Stimulated activated CD4-positive, alpha-beta T cell treated with anti-CD3 and anti-CD28 coated beads, Interleukin-2, amount 100 ng/mL, for 4 hours (primary cell): Measurements from ENCODE around the gene TSHZ1.
A peak's percentile ranks its signal among the peaks of the same experiment; 100 is the strongest.

Experiments
- DNase-seq: peaks from one replicate; pipeline ENCODE4 v3.0.0-alpha.2; 2020; ENCODE audit warnings: low read depth

Gene TSHZ1, protein sequence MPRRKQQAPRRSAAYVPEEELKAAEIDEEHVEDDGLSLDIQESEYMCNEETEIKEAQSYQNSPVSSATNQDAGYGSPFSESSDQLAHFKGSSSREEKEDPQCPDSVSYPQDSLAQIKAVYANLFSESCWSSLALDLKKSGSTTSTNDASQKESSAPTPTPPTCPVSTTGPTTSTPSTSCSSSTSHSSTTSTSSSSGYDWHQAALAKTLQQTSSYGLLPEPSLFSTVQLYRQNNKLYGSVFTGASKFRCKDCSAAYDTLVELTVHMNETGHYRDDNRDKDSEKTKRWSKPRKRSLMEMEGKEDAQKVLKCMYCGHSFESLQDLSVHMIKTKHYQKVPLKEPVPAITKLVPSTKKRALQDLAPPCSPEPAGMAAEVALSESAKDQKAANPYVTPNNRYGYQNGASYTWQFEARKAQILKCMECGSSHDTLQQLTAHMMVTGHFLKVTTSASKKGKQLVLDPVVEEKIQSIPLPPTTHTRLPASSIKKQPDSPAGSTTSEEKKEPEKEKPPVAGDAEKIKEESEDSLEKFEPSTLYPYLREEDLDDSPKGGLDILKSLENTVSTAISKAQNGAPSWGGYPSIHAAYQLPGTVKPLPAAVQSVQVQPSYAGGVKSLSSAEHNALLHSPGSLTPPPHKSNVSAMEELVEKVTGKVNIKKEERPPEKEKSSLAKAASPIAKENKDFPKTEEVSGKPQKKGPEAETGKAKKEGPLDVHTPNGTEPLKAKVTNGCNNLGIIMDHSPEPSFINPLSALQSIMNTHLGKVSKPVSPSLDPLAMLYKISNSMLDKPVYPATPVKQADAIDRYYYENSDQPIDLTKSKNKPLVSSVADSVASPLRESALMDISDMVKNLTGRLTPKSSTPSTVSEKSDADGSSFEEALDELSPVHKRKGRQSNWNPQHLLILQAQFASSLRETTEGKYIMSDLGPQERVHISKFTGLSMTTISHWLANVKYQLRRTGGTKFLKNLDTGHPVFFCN (N-terminal part only)

DNA sequence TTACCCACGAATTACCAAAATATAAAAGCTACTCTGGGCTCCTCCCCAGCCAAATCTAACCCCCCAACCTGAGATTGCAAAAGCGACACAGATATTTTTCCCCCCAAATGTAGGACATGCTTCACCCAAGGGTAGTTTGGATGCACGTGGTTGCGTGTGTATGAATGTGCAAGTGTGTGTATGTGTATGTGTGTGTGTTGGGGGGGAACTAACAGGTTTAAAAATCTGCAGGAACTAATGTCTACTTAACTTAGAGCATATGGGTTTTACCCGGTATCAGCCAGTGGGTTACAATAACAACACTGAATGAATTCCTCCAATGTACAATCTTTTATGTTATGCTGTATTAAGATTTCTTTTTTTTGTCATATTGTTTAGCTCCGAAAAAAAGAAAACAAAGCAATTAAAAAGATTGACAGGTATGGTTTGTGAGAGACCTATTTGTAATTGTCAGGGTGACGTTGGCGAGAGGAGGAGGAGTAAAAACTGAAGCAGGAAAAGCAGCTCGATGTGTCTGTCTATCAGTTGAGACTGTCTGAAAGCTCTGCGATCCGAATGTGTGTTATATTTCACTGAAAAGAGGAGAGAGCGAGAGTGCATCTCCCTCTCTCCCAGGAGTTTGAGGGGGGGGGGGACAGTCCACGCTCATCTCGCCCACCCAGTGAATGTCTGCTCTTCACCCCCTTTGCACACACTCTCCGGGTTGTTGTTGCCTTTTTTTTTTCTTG, at the start of gene TSHZ1:
Gene TSHZ1, plus strand, starts transcription at position 524 of the 728 bp plus-strand sequence. CDS start 1,080 bp downstream, outside the sequence.
- peak; percentile 60 for DNase-seq

DNA sequence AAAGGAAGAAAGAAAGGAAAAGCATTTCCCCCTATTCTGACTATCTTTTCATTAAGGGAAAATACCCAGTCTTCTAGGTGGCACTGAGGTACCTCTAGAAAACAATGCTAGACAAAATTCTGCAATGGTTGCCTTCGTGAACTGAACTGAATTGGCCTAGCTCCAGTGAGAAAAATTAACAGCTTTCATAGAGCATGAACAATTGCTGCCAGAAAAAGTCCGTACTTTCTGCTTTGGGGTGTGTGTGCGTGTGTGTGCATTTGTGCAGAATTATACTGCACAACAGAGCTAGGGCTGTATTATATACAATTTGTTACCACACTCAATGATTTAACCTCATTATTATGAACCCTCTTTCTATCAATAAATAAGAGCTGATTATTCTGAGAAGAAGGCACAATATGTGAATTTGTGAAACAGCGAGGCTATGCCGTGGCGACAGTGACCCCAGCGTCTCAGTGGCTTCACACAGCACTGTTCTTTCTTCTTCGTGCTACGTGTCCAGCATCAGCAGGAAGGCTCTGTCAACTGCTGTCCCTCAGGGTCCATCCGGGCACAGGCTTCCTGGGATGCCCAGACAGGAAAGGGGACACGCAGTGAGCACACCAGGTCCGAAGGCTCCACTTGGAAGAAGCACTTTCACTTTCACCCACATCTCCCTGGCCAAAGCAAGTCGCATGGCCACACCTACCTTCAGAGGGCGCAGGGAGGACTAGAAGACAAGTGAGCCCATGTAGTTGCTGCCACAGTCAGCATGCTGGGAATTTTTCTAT, 49.2 kb upstream of the TSHZ1 start:
- no peak for DNase-seq

DNA sequence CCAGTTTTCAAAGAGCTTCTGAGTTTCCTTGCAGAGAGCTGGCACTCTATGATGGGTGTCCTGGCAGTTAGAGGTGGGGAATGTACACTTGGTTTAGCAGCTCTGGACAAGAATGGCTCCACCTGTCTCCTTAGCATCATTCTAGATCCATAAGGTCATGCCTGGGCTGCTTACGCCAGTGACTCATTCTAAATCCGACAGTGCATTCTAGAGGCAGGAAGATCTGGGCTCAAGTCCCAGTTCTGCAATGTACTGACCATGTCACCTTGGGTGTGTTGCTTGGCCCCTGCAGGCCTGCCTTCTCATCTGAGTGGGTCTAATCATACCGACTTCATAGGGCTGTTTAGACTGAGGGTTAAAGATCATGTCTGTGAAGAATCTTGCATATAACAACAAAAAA, 48.1 kb upstream of the TSHZ1 start:
- no peak for DNase-seq

DNA sequence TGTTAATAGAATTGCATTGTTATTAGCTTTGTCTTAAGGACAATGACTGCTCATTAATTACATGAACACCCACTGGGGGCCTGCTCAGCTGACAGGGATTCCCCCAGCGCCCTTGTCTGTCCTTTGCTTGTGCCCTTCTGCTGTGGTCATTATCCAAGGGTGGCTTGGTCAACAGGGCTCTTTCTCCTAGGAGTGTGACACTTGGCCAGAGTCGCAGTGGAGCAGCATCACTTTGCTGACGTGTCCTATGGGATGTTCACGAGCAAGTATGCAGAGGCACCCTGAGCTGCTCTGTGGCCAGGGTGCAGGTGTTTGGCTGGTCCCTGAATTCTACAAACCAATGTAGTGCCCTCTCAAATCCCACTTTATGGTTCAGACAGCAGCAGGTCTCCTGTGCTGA, 47.6 kb upstream of the TSHZ1 start:
- DNase-seq, result no peak

DNA sequence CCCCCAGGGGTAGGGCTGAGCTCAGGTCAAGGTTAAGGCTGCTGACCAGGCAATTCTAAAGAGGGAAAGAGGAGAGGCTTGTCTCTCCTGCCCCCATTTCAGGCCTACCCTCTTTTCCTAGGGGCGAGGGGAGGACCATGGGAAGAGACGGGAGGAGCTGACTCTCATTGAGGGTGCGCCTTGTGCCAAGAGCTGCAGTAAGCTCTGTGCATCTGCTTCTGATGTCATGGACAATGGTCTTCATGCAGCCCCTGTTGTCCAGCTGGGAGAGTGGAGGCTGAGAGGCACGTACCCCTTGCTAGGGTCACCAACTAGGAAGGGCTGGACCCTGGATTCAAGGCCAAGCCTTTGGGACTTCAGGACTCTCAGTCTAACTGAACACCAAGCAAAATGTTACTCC, 46.9 kb upstream of the TSHZ1 start:
- DNase-seq, result no peak

DNA sequence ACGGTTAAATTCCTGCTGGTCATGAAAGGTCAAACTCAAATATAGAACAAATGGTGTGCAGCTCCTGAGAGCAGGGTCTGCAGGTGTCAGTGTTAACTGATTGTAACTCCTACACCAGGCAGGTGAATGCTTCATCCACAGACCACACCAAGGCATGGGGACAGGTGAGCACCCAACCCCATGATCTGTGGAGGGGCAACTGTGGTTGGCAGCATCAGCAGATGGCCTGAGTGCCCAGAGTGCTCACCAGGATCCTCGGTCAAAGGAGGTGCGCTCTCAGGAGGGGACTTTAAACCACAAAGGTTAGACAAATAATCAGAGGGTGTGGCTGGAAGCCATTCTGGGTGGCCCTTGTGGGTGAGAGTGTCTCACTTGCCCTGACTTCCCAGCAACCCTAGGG, 46.1 kb upstream of the TSHZ1 start:
- DNase-seq, result no peak

DNA sequence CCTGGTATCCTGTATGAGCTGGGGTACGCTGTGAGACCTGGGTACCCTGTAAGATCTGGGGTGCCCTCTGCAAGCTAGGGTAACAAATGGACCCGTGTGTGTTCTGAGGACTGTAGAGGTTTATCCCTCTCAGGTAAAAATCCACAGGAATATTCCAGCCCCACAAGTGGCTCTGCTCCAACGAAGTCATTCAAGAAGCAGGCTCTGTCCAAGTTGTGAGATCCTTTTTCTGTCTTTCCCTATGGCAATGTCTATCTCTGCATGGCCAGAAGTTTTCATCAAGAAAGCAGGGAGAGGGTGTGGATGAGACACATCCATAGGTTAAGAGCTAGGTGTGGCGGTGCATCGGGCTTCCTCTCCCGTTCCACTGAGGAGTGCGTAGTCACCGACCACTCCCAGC, 44.7 kb upstream of the TSHZ1 start:
- no peak for DNase-seq

DNA sequence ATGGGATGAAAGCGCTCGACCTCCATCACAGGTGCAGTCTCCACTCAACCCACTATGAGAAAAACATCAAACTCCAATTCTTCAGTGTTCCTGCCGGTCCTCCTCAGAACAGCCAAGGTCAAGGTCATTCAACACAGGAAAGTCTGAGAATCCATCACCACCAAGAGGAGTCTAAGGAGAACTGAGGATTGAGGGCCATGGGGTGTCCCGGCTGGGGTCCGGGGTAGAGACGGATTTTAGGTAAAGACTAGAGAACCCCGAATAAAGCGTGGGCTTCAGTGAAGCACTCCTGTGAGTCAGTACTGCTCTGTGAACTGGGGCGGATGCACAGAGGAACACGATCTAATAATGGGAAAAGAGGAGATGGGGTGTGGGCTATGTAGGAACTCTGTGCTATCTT, 43.5 kb upstream of the TSHZ1 start:
- DNase-seq, result no peak

DNA sequence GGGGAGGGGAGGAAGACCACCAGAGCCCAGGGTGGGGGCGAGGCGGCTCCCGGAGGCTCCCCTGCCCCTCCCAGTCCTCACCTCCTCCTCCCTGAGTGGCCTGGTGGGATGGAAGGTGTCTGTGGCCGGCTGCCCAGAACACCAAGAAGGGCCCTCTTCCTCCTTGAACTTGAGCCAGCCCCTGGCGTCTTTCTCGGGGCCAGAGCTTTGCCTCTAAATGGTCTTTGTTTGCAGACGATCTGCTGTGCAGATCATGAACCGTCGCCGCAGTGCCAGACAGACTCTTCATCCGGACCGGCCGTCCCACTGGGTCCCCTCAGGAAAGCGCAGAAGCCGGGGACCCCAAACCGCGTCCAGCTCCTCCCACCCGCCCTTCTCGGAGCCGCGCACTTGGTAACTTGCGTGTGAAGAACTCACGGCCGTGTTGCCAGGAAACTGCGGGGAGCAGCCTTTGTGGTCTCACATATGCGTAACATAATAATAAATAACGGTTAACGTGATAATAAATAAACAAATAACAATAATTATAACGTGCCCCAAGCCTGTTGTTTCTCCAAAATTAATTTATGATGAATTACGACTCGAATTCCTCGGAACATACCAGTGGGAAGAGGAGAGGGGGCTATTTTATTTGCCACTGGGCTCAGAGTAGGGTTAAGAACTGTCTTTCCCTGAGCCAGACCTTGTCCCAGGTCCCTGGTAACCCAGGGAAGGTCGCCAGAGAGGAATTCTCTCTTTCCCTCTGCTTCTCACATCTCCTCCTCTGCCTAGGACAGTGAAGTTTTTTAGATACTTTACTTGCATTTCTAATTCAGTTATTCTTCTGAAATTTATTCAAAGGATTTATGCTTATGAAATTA, 42.6 kb upstream of the TSHZ1 start:
- DNase-seq, result no peak

DNA sequence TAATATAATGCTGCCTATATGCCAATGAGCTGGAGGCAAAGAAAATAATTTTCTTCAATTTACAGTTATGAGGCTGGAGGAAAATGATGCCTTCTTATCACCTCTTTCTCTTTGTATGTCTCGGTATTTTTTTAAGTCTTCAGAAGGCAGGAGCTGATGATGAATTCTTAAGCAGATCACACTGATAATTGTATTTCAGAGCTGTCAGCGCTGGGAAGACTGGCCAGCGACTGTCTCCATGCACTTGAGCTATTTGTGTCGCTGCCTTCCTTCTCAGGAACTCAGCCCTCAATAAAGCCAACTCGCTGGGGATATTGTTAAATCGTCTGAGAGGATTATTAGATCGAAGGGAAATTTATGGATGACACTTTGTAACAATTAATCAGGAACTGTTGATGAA, 42.0 kb upstream of the TSHZ1 start:
- no peak for DNase-seq

DNA sequence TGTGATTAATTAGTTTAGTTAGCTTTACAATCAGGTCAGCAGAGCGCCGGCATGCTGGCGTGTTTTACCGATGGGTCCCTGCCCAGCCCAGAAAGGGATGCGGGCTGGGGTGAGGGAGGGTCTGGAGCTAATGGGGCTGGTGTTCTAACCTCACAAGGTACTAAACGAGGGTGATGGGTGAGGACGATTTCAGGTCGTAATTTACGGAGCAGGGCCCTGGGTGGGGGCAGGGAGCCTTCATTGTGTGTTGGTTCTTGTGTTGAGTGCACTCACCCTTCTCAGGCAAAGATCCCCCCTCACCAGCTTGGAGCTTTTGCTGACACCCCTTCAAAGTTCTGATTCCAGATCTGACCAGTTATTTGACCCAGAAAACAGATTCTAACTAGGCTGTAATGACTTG, 41.2 kb upstream of the TSHZ1 start:
- DNase-seq, result no peak

DNA sequence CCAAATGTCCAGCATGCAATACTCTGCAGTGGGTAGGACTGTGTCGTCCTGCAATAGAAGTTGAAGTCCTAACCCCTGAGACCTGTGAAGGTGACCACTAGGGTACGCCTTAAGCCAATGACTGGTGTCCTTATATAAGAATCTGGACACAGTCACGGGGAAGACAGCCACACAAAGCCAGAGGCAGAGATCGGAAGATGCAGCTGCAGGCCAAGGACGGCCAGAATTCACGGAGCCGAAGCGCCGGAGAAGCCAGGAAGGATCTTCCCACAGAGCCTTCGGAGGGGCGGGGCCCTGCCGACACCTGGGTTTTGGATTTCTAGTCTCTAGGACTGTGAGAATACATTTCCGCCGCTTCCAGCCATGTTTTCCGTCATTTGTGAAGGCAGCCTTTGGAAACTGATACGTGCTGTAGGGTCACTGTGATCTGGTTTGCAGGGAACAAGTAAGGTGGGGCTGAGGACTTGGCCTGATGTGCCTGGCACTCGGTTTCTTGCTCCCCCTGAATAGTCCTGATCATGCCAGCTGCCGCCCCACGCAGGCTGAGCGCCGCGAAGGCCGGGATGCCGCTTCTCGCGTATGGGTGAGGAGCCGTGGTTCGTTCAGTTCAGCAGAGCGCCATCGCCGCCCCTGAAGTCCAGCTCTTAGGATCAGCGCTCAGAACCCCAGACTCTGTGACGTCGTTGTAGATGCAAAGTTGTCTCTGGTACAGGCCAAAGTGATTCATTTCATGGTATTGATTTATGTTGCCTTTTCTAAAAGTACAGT, 40.4 kb upstream of the TSHZ1 start:
- no peak for DNase-seq

DNA sequence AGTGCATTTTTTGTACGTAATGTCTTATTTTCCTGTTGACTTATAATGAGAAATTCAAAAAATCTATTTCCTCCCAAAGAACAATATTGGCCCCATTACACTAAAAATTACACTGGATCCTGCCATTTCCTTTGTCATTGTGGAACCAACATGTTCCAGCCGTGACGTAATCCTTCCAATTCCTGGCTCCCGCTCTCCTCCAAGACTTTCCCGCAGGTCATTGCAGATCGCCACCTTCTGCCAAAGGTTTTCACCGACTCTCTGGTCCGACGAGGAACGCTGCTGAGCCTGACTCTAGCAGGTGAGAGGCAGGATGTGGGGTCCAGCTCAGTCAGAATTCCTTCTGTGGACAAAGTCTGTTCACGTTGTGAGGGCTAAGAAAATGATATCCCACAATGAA, 39.7 kb upstream of the TSHZ1 start:
- no peak for DNase-seq

DNA sequence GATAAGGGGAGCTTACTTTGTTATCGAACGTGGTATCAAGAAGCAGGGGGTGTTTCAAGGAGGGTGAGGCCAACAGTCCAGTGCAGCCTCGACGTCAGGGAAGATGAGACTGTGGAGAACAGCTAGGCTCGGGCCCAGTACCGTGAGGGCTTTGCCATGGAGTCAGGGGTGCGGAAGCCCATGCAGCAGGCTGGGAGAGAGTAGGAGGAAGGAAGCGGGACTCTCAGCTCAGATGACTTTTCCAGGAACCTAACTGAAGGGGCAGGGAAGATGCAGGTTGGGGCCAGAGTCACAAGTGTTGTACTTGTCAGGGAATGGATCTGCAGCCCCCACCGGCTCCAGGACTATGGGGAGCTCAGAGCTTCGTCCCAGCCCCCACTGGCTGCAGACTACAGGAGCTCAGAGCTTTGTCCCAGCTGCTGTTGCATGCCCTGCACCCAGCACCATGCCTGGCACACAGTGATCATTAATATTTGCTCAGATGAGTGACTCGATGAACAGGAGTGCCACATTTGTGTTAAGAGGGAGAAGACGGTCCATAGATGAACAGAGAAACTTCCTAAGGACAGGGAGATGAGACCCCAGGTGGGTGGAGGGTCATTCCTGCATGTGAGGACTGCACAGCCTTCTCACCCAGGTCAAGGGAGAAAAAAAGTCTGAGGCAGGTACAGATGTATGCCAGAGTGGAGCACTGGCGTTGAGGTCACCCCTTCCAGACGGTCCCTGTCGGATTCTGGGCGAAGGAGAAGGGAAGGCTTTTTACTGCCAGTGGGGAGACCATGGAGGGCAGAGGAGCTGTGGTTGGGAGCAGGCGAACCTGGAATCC, 38.1 kb upstream of the TSHZ1 start:
- no peak for DNase-seq

DNA sequence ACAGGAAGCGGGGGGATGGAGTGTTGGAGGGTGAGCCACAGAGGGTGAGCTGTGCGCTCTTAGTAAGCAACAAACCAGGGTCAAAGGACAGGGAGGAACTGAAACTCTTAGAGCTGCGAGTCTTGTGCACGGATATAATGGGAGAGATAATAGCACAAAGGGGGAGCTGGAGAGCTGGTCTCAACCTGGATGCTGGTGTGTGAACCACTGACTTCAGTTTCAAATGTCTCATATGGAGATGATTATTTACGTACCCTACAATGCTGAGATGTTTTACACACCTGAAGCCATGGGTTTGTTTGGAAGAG, 37.5 kb upstream of the TSHZ1 start:
- no peak for DNase-seq

DNA sequence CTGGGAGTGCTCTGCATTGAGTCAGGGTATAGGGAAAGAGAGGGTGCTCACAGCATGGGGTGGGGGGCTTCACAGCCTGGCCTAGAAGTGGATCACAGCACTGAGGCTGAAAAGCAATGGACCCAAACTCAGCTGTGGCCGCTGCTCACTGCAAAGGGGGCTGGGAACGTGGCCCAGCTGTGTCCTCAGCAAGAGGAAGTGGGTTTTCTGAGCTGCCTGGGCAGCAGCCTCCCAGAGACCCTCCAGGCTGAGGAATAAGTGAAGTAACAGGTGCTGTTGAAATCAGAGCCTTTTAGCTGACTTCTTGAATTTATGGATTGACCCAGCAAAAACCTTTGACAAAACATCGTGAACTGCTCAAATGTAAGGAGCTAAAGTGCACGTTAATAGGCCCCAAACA, 36.9 kb upstream of the TSHZ1 start:
- no peak for DNase-seq

DNA sequence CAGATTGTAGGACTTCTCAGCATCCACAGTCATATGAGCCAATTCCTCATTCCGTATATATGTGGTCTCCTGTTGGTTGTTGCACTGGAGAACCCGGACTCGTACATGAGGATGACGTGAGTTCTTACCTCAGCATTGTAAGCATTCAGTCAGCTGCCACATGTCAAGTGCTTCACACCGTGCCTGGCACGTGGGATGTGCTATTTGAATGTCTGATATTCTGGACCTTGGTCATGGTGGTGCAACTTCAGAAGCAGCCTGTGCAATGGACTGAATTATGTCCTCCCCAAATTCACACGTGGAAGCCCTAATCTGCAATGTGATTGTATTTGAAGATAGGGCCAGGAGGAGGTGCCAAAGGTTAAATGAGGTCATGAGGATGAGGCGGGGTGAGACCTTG, 33.7 kb upstream of the TSHZ1 start:
- DNase-seq, result no peak

DNA sequence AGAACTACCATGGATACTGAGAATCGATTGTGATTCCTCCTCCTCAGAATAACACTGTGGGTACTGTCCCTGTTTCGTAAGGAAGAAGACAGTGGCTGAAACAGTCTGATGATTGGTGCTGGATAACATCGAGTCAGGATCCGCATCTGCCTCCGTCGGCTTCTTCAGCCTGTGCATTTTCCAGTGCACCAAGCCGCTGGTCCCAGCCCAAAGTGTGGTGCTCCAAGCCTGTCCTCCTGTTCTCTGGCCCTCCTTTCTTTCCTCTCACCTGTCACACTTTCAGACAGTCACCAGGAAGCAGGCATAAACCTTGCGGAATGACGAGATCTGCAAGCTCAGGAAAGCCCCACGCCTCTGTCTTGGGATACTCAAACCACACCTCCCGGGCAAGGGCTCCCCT, 32.2 kb upstream of the TSHZ1 start:
- DNase-seq, result no peak
